K562 (cell line): ENCODE data around the gene NIPAL3. TPM values are rescaled to one million over a fixed set of nuclear protein-coding genes. Genes with fewer than 3 reads are reported as not detected.

Experiments used
- ATAC-seq: fragments of 200-7000 bp; cut with Tn5 transposase; 3 replicates; pipeline ENCODE4 v1.9.1; 2020; ENCODE audit warnings: moderate library complexity
- BruUV-seq: library from RNA; stranded (reverse); fragments of 400-500 nt; replicated peaks from 2 replicates; lab custom pipeline; 2021; lab: Mats Ljungman, UMichigan
- CTCF ChIA-PET: fragments of 300-600 bp; formaldehyde crosslinking; extraction: SDS; loops from one replicate; lab custom pipeline; 2021; ENCODE audit warnings: low intra/inter-chr PET ratio; lab: Yijun Ruan, JAX
- POLR2A ChIA-PET: fragments of 300-600, 350-650 bp; sonication (Branson Sonifier 250); formaldehyde crosslinking; extraction: SDS; loops from one replicate; lab custom pipeline; 2021; ENCODE audit warnings: antibody characterized with exemption, inconsistent platforms; lab: Yijun Ruan, JAX
- DNase-seq, 4 experiments: peaks; one replicate each; pipeline versions ENCODE4 v3.0.0 to v3.0.0-alpha.2; 2011 to 2018; ENCODE audit warnings: low spot score in 3 of 4, mixed read lengths in 3 of 4; ENCODE audit errors: extremely low read depth in 1 of 4
- FAIRE-seq: peaks from 2 replicates; lab custom pipeline; 2011; peaks lifted over from hg19 to GRCh38; lab: Jason Lieb, UNC
- H2AFZ ChIP-seq: 2 replicates; pipeline ENCODE4 v1.6.0; 2011; ENCODE audit warnings: low read depth, low read length, control low read depth, inconsistent platforms
- H3K27ac ChIP-seq: fragments of 200-600 bp; 3 replicates; pipeline ENCODE4 v1.8.0; 2011; ENCODE audit warnings: low read depth, mild to moderate bottlenecking, control low read depth, inconsistent platforms, low read length, moderate library complexity, mixed read lengths; ENCODE audit errors: extremely low read depth
- H3K27me3 ChIP-seq, 2 experiments: fragments of 300-600 bp in 1 of 2; 2 replicates in 1 of 2; 3 replicates in 1 of 2; pipeline versions ENCODE4 v1.6.0 to v1.8.0; 2011; ENCODE audit warnings: inconsistent platforms in 2 of 2, low read length in 2 of 2, mild to moderate bottlenecking in 1 of 2, mixed read lengths in 1 of 2, moderate library complexity in 1 of 2; ENCODE audit not compliant: control insufficient read depth in 2 of 2, insufficient read depth in 2 of 2
- H3K36me3 ChIP-seq: fragments of 300-600 bp; 3 replicates; pipeline ENCODE4 v1.8.0; 2011; ENCODE audit warnings: mild to moderate bottlenecking, low read length, inconsistent platforms; ENCODE audit not compliant: control insufficient read depth, insufficient read depth
- H3K4me1 ChIP-seq, 2 experiments: fragments of 200-600 bp in 1 of 2; replicated peaks in 1 of 2; 2 replicates in 1 of 2; 3 replicates in 1 of 2; pipeline versions ENCODE4 v1.5.1 to v1.8.0; 2011; ENCODE audit warnings: inconsistent platforms in 2 of 2, low read length in 2 of 2, mild to moderate bottlenecking in 1 of 2, mixed read lengths in 1 of 2, moderate library complexity in 1 of 2; ENCODE audit not compliant: control insufficient read depth in 2 of 2, insufficient read depth in 2 of 2
- H3K4me2 ChIP-seq: 2 replicates; pipeline ENCODE4 v1.6.1; 2011; ENCODE audit warnings: low read length, control low read depth, inconsistent platforms, mixed read lengths; ENCODE audit not compliant: insufficient read depth
- H3K4me3 ChIP-seq: fragments of 200-600 bp; sonication (generic), shearing (Covaris generic); 2 replicates; pipeline ENCODE4 v1.5.1; 2016; ENCODE audit warnings: control low read depth, inconsistent platforms
- H3K79me2 ChIP-seq: fragments of 200-600 bp; 3 replicates; pipeline ENCODE4 v1.8.0; 2011; ENCODE audit warnings: low read length, inconsistent platforms; ENCODE audit not compliant: control insufficient read depth, insufficient read depth
- H3K9ac ChIP-seq, 2 experiments: 2 replicates each; pipeline versions ENCODE4 v1.6.0 to v1.6.1; 2011; ENCODE audit warnings: low read depth in 2 of 2, low read length in 2 of 2, control low read depth in 1 of 2, inconsistent platforms in 1 of 2, mild to moderate bottlenecking in 1 of 2, mixed read lengths in 1 of 2; ENCODE audit not compliant: insufficient read depth in 1 of 2
- H3K9me1 ChIP-seq: one replicate; pipeline ENCODE4 v1.6.0; 2011; ENCODE audit warnings: inconsistent platforms, mild to moderate bottlenecking, low read length, moderate library complexity; ENCODE audit not compliant: control insufficient read depth, insufficient read depth
- H3K9me3 ChIP-seq: replicated peaks from 2 replicates; pipeline ENCODE4 v1.5.1; 2011; ENCODE audit warnings: low read depth, low read length, inconsistent platforms; ENCODE audit not compliant: control insufficient read depth, insufficient read depth
- H4K20me1 ChIP-seq: replicated peaks from 2 replicates; pipeline ENCODE4 v1.6.1; 2011; ENCODE audit warnings: low read length, inconsistent platforms, mixed read lengths; ENCODE audit not compliant: control insufficient read depth, insufficient read depth
- CHD2 ChIP-seq: IDR thresholded peaks from 2 replicates; pipeline ENCODE4 v1.6.1; 2011; ENCODE audit warnings: low read depth, low read length
- CREM ChIP-seq: IDR thresholded peaks from 2 replicates; pipeline ENCODE4 v1.6.1; 2014; ENCODE audit warnings: antibody characterized with exemption, low read depth
- HIVEP1 ChIP-seq: fragments of 250-450 bp; sonication (Bioruptor Pico); IDR thresholded peaks from 2 replicates; pipeline ENCODE4 v1.4.0; 2020; ENCODE audit warnings: mild to moderate bottlenecking
- NCOA1 ChIP-seq: fragments of 450-650 bp; IDR thresholded peaks from 2 replicates; pipeline ENCODE4 v1.6.1; 2016; ENCODE audit warnings: low read depth
- NR3C1 ChIP-seq: sonication (generic); formaldehyde crosslinking; IDR thresholded peaks from 2 replicates; pipeline ENCODE4 v1.8.1; 2022; ENCODE audit warnings: missing genetic modification reagents
- RHOXF2B ChIP-seq: fragments of 250-450 bp; sonication (Bioruptor Pico); conservative IDR thresholded peaks from 2 replicates; pipeline ENCODE4 v1.5.1; 2021
- SIN3A ChIP-seq, 2 experiments: fragments of 150-350 bp in 1 of 2; IDR thresholded peaks; 2 replicates each; pipeline ENCODE4 v1.6.1; 2011 to 2016; ENCODE audit warnings: borderline replicate concordance in 2 of 2, low read depth in 2 of 2, low read length in 2 of 2, mild to moderate bottlenecking in 2 of 2, moderate library complexity in 2 of 2; ENCODE audit not compliant: control insufficient read depth in 1 of 2
- THRAP3 ChIP-seq: fragments of 450-650 bp; IDR thresholded peaks from 2 replicates; pipeline ENCODE4 v1.6.1; 2016; ENCODE audit warnings: mild to moderate bottlenecking, inconsistent platforms, borderline replicate concordance
- ZNF79 ChIP-seq: fragments of 250-450 bp; sonication (Bioruptor Pico); IDR thresholded peaks from 2 replicates; pipeline ENCODE4 v1.4.0; 2020; ENCODE audit warnings: low read depth, mild to moderate bottlenecking, moderate library complexity
- WGBS: fragments of 100-300 bp; shearing (Covaris generic); methylation state at CpG from one replicate; pipeline ENCODE4 v1.1.6; 2016; ENCODE audit warnings: low coverage, mixed read lengths; ENCODE audit not compliant: insufficient coverage; ENCODE audit errors: missing lambda C conversion rate; 5-methylcytosine and 5-hydroxymethylcytosine counted together
- in situ Hi-C: fragments of 300-500 bp; cut with MboI; formaldehyde crosslinking; loops from 4 replicates; pipeline ENCODE4 v1.15.0; 2018; ENCODE audit warnings: inconsistent platforms, mixed read lengths
- intact Hi-C: fragments of 100-400 bp; cut with micrococcal nuclease; formaldehyde crosslinking; loops from 2 replicates; pipeline ENCODE4 v1.14.2; 2022
- polyA plus RNA-seq, 8 experiments: library from polyadenylated mRNA; depleted of rRNA in 4 of 8; stranded (reverse) in 5 of 8; unstranded in 3 of 8; fragments of >200 nt; fragmentation: Nextera tagmentation in 2 of 8; fragmentation: Illumina TruSeq in 1 of 8; extraction: Ambion mirVana in 2 of 8; extraction: Trizol in 1 of 8; gene quantifications; 2 replicates each; pipeline versions ENCODE4 v1.2.1 to v1.2.3, GENCODE V29; 2011 to 2014; ENCODE audit warnings: inconsistent platforms in 1 of 8, missing spikeins in 1 of 8
- total RNA-seq, 7 experiments: library from RNA; depleted of rRNA in 6 of 7; stranded (reverse); fragments of >200 nt in 6 of 7; fragmentation: Illumina TruSeq in 2 of 7; extraction: Trizol in 2 of 7; gene quantifications; 2 replicates each; pipeline versions ENCODE4 v1.2.1 to v1.2.3, GENCODE V29; 2011 to 2021; ENCODE audit warnings: low replicate concordance in 1 of 7
- TF ChIP-seq, protein P1 (sequence below): sonication (generic); formaldehyde crosslinking; IDR thresholded peaks from 2 replicates; pipeline ENCODE4 v1.8.0; 2023; ENCODE audit warnings: mild to moderate bottlenecking, missing genetic modification reagents
- TF ChIP-seq, protein P2 (sequence below): sonication (generic); formaldehyde crosslinking; IDR thresholded peaks from 2 replicates; pipeline ENCODE4 v1.8.1; 2023; ENCODE audit warnings: mild to moderate bottlenecking, missing genetic modification reagents, moderate library complexity
- TF ChIP-seq, protein P3 (sequence below): sonication (generic); formaldehyde crosslinking; IDR thresholded peaks from 2 replicates; pipeline ENCODE4 v1.8.1; 2023; ENCODE audit warnings: mild to moderate bottlenecking, missing genetic modification reagents

NIPAL3 gene
- total and polyA plus RNA-seq, 9 of the 15 experiments (the other 6 are each of a cell fraction or from before 2014, with no cell fraction given) = 10.5 to 26.3 (median 16.0) TPM

DNA sequence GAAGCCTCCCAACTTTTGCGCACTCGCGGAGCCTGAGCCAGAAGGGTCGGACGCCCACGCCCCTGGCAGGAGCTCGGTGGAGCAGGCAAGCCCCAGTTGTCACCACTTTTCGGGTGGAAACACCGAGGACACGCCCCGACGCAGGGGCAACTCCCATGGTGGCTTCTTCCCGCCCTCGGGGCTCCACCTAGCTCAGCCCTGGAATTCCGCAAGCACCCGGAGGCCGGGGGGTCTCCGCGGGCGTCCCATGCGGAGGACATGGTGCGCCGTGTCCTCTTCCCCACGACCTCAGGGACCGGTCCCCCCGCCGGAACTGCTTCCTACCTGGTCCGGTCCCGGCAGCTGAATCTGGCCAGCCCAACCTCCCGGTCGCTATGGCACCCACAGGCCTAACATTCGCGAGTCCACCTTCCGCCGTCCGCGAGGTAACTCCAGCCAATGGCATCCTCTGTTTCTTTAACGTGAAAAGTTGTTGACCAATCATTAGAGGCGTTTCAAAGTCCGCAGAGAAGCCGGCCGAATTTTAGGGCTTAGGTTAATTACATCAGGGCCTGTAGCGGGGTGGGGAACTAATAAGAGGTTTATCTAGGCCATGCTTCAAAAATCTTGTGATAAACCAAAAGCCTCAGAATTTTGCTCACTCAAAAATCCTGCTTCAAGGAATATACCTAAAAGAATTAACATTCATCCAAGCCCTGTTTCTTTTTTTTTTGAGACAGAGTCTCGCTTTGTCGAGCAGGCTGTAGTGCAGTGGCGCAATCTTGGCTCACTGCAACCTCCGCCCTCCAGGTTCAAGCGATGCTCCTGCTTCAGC lies 2.0 kb upstream of the NIPAL3 start, which contains the start of gene STPG1 (continued):
- TF ChIP-seq RHOXF2B (CRISPR knock-in tag) (0 out of 2 replicates have a peak, but pooled peaks have one; percentile 32), ZNF79 (no peak)

DNA sequence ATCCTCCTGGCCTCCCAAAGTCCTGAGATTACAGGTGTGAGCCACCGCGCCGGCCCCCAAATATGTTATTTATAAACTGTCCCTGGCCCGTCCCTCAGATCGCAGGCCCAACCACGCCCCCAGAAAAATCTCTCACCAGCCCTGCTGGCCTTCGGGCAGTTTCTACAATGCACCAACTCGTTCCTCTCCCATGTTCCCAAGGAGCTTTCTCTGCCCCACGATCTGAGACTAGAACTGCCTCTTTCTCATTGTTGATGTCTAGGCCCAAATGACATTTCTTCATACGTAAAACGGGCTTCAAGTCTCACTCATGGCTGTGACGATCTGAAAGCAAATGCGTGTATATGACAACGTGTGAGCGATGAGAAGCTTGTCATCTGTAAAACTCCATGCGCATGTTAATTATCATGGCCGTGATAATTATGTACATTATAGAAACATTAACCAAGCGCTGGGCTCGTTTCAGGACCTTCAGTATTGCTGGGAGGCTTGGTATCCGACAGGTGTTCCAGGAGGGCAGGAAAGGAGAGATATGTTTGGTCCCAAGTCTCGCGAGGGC lies 748 bp upstream of the NIPAL3 start:
- no TSS peak for BruUV-seq
- Histone ChIP-seq H4K20me1 (peaks cover 4% of the 10 kb centered on the region; the same call in 1 of the 2 replicates), H3K27me3 (no peaks in the 10 kb centered on the region), H3K27ac (peak overlapping the region; percentile 21), H3K79me2 (peaks cover 41% of the 10 kb centered on the region), H3K9me3 (no peaks in the 10 kb centered on the region), H3K4me2 (peak overlapping the region; percentile 88), H2AFZ (peak overlapping the region; percentile 94), H3K36me3 (peaks cover 9% of the 10 kb centered on the region; the same call in 1 of the 3 replicates), H3K9me1 (no peaks in the 10 kb centered on the region), H3K4me1 (peaks cover 53 to 55% of the 10 kb centered on the region in 2 experiments), H3K9ac (peak overlapping the region; percentile 53 to 85; a peak in 3 of 4 replicates), H3K4me3 (peak overlapping the region; percentile 53)
- POLR2A ChIA-PET = interaction anchor here (0.6 to 1.3 kb wide), 8 partner anchors 10 to 818 kb away, joined by 3 to 21 read pairs (median 4); no protein-coding TSS in a partner anchor
- DNase-seq (no peak), FAIRE-seq (no peak), ATAC-seq (no peak; the same call in 1 of the 3 replicates)
- CTCF ChIA-PET = no interaction called here
- 62% methylated on average over 22 of the region's 22 CpGs for WGBS
- intact Hi-C loops (loop anchor here (5.0 kb wide), 2 partner anchors 87 to 112 kb away; partner anchors contain the start of gene RCAN3), in situ Hi-C loops (no loop called here)
- TF ChIP-seq THRAP3 (0 out of 2 replicates have a peak, but pooled peaks have one; percentile 38), NCOA1 (no peak), CHD2 (peak; percentile 76; the same call in 1 of the 2 replicates), SIN3A (IDR thresholded peaks at IDR 0.05; ENCODE audit: borderline replicate concordance in 2 of 2, control insufficient read depth in 1 of 2, low read depth in 2 of 2, low read length in 2 of 2) (no peak; a peak in 1 of 4 replicates), CREM (no peak), HIVEP1 (CRISPR knock-in tag) (no peak), NR3C1 (CRISPR knock-in tag) (no peak)
- TF ChIP-seq, protein P1, sequence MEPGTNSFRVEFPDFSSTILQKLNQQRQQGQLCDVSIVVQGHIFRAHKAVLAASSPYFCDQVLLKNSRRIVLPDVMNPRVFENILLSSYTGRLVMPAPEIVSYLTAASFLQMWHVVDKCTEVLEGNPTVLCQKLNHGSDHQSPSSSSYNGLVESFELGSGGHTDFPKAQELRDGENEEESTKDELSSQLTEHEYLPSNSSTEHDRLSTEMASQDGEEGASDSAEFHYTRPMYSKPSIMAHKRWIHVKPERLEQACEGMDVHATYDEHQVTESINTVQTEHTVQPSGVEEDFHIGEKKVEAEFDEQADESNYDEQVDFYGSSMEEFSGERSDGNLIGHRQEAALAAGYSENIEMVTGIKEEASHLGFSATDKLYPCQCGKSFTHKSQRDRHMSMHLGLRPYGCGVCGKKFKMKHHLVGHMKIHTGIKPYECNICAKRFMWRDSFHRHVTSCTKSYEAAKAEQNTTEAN (CRISPR knock-in tag) = no peak
- TF ChIP-seq, protein P2, sequence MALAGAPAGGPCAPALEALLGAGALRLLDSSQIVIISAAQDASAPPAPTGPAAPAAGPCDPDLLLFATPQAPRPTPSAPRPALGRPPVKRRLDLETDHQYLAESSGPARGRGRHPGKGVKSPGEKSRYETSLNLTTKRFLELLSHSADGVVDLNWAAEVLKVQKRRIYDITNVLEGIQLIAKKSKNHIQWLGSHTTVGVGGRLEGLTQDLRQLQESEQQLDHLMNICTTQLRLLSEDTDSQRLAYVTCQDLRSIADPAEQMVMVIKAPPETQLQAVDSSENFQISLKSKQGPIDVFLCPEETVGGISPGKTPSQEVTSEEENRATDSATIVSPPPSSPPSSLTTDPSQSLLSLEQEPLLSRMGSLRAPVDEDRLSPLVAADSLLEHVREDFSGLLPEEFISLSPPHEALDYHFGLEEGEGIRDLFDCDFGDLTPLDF = no peak
- TF ChIP-seq, protein P3, sequence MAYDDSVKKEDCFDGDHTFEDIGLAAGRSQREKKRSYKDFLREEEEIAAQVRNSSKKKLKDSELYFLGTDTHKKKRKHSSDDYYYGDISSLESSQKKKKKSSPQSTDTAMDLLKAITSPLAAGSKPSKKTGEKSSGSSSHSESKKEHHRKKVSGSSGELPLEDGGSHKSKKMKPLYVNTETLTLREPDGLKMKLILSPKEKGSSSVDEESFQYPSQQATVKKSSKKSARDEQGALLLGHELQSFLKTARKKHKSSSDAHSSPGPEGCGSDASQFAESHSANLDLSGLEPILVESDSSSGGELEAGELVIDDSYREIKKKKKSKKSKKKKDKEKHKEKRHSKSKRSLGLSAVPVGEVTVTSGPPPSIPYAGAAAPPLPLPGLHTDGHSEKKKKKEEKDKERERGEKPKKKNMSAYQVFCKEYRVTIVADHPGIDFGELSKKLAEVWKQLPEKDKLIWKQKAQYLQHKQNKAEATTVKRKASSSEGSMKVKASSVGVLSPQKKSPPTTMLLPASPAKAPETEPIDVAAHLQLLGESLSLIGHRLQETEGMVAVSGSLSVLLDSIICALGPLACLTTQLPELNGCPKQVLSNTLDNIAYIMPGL (CRISPR knock-in tag) = no peak
